Uterus (tissue), 2 donors: ENCODE measurements around the gene MMP17.

ENCODE experiments used
- POLR2A ChIP-seq, 2 donors: fragments of 450-650 bp; IDR thresholded peaks; one replicate each; pipeline ENCODE4 v1.6.1; 2016; ENCODE audit warnings: antibody characterized with exemption in 2 of 2, mild to moderate bottlenecking in 1 of 2, moderate library complexity in 1 of 2
- TF ChIP-seq, protein P1 (sequence below), 4 experiments: fragments of 200-600 bp in 2 of 4; fragments of 450-650 bp in 2 of 4; sonication (generic) in 2 of 4; IDR thresholded peaks; one replicate each; pipeline ENCODE4 v1.5.1; 2016 to 2019; ENCODE audit warnings: antibody characterized with exemption in 4 of 4, mild to moderate bottlenecking in 2 of 4, moderate library complexity in 1 of 4

DNA sequence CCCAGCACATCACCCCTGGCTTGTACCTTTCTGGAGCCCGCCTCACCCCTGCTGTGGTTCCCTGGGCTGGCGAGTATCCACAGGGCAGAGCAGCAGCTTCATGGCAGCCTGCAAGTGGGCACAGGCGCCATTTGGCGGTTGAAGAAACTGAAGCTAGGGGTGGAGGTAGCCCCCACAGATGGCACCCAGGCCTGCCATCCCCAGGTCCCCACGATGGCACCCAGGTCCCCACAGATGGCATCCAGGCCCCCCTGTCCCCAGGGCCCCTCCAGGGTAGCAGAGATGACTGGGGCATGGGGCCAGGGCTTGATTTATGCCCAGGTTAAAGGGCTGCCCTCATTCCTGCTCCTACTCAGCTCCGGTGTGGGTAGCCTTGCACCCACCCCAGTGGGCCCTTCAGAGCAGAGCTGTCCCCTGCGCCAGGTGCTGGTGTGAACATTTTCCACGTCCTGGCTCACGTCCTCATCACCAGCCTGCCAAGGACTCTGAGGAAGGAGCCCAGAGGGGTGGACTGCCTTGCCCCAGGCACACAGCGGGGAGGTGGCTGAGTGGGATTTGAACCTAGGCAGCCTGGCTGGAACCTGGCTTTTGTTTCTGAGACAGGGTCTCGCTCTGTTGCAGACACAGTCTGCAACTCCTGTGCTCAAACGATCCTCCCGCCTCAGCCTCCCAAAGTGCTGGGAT, 8.7 kb downstream of the MMP17 start:
- TF ChIP-seq, protein P1, sequence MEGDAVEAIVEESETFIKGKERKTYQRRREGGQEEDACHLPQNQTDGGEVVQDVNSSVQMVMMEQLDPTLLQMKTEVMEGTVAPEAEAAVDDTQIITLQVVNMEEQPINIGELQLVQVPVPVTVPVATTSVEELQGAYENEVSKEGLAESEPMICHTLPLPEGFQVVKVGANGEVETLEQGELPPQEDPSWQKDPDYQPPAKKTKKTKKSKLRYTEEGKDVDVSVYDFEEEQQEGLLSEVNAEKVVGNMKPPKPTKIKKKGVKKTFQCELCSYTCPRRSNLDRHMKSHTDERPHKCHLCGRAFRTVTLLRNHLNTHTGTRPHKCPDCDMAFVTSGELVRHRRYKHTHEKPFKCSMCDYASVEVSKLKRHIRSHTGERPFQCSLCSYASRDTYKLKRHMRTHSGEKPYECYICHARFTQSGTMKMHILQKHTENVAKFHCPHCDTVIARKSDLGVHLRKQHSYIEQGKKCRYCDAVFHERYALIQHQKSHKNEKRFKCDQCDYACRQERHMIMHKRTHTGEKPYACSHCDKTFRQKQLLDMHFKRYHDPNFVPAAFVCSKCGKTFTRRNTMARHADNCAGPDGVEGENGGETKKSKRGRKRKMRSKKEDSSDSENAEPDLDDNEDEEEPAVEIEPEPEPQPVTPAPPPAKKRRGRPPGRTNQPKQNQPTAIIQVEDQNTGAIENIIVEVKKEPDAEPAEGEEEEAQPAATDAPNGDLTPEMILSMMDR (IDR thresholded peaks at IDR 0.05), result no peak
- no peak for TF ChIP-seq POLR2A (IDR thresholded peaks at IDR 0.05)
